GM19452 (cell line): ENCODE results near the gene SLC16A12.
"Not testable (repeated sequence)": the region's sequence is repeated elsewhere in the genome, so short reads cannot be mapped to it uniquely, and the experiment has no call there.

Source experiments
- ATAC-seq: cut with Tn5 transposase; IDR thresholded peaks from one replicate; pipeline ENCODE4 v1.9.1; 2021; ENCODE audit not compliant: unreplicated experiment

SLC16A12 gene

DNA sequence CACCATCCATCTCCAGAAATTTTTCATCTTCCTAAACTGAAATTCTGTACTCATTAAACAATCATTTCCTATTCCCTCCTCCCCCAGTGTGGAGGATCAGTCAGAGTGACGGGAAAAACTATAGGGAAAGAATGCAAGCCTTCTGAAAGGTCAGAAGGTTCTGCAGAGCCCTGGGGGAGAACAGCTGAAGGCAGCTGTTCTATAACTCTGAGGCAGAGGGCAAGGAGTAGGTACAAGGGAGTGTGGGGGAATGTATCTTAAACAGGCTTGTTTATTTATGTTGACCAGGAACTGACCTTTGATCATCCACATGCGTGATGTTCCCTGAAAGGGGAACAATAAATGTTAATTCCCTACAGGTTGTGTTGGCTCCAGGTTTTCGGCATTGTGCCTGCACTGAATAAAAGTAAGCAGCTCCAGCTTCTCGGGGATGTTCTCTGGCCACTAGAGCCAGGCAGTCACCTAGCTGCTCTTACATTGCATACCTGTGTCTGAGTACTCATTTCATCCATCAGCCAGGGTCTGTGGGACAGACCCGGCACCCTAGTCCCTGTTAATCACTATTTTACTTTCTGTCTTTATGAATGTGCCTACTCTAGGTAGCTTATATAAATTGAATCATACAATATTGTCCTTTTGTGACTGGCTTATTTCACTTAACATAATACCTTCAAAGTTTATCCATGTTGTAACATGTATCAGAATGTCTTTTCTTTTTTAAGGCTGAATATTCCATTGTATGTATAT, 137.2 kb downstream of the SLC16A12 start:
- no peak for ATAC-seq

DNA sequence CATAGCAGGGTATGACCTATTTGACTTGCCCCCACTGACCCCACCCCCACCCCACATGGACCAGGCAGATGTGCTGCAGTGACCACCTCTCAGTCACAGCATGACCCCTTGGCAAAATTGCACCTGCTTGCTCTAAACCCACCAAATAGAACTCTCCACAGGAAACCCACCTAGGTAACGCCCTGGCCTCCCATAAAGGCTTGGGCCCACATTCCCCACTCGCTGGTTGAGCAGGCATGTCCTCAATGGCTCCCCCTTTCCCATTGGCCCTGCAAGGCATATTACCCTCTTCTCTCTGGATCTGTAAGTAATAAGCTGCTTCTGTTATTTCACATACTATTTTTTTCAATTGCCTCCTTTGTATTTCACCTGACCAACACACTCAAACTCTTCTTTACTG, 140.3 kb downstream of the SLC16A12 start:
- ATAC-seq = no peak

DNA sequence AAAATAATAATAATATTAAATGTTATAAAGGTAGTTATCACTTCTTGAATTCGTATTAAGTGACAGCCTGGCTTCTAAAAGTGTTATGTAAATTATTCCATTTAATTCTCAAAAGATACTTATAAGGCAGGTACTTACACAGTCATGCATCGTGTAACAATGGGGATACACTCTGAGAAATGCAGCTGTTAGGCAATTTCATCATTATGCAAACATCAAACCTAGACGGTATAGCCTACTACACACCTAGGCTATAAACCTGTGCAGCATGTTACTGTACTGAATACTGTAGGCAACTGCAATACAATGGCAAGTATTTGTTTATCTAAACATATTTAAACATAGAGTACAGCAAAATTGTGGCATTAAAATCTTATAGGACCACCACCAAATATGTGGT, 141.5 kb downstream of the SLC16A12 start:
- no peak for ATAC-seq

DNA sequence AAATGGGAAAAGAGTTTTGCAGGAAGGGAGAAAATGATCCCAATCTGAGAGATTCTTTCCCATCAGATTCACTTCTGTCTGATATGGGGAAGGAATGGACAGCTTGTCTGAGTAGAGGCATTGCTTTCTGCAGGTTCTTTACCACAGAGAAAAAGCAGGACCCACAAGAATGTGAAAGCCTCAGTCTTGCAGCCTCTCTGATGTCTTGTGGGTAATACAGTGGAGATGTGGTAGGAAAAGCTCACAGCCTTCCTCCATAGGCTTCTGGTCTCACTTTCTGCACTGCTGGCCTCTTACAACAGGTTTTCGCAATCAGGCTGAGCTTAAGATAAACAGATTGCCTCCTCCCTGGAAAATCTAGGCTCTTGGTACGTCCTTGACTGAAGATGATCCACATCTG, 142.4 kb downstream of the SLC16A12 start:
- ATAC-seq = peak; percentile 33

DNA sequence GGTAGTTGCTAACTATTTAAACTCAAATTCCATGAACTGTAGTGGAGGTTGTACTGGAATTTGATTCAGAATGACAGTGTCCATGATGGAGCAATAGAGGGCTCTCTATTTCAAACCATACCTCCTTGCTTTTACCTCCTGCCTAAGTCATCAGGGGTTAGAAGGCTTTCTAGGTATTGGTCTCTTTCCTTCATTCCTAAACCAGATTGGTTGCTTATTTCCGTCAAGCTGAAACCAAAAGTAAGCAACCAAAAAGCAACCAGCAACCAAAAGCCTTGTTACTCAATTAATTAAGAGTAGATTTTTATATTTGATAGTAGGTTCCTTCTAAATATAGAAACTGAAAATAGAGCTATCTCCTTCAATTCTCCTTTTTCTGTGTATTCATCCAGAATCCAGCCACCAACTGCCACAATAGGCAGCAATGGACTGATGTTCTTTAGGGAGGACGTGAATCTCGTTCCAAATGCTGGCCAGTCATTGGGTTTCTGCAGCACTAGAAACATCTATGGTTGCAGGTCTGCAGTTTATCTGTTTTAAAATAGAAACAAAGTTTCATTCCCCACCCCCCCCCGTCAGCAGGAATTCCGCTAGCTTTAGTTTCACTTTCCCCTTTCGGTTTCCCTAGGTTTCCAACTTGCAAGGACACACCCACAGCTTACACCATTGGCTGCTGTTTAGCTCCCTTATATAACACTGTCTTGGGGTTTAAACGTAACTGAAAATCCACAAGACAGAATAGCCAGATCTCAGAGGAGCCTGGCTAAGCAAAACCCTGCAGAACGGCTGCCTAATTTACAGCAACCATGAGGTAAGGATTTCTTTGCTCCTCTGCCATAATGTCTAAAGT, 143.3 kb downstream of the SLC16A12 start, which contains the start of gene IFIT1:
IFIT1 (plus strand) TSS at position 717 of the 850 bp plus-strand sequence; CDS start at position 807, 90 bp downstream.
- peak; percentile 83 for ATAC-seq

DNA sequence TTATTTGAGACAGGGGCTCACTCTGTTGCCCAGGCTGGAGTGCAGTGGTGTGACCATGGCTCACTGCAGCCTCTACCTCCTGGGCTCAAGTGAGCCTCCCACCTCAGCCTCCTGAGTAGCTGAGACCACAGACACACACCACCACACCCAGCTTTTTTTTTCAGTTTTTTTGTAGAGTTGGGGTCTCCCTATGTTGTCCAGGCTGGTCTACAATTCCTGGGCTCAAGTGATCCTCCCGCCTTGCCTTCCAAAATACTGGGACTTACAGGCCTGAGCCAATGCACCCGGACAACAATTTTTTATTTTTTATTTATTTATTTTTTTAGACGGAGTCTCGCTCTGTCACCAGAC, 144.2 kb downstream of the SLC16A12 start:
- ATAC-seq = not testable (repeated sequence)

DNA sequence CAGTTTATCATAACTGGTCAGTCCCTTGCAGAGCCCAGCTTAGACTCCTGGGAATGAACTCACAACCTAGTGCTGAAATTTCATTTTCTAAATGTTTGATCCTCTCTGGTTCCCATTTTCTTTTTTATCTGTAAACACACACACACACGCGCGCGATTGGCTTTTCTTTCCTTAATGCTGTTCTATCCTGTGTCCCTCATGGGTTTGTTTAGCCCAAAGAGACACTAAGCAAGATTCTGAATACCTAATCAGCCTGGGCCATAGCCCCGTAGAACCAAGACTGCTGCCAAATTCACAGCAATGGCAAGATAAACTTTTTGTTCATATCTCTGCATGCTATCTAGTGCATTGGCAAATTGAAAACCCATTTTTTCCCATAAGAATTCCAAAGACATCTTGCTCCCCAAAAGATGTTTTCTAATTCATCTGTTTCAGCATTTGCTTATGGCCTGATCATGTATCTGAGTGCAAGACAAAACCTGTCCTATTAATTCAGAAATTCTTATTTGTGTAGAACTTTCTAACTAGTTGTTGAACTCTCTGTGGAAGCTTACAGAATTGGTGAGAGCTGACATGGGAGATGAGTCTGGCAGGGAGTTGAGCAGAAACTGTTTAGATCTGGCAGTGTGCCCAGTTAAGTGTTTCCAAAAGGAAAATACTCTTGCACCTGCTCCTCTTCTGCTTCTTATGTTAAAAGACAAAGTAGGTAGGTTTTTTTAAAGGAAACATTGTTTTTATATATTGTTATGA, 144.7 kb downstream of the SLC16A12 start:
- ATAC-seq = no peak

DNA sequence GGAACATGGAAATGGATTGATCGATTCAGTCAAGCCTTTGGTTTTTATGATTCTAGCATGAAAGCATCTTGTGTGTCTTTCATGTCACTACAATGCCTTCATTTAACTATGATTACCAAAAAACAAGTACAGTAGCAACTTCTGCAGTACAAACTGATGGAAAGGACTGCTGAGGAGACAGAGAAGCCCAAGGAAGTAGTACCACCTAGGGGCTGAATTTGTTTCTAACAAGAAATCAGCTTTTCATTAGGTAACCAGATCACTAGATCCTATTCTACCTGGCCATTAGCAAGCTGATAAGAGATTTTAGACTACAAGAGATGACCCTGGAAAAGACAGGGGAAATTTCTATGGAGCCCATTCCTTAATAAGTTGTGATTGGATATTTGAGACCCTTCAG, 146.1 kb downstream of the SLC16A12 start:
- ATAC-seq = no peak

DNA sequence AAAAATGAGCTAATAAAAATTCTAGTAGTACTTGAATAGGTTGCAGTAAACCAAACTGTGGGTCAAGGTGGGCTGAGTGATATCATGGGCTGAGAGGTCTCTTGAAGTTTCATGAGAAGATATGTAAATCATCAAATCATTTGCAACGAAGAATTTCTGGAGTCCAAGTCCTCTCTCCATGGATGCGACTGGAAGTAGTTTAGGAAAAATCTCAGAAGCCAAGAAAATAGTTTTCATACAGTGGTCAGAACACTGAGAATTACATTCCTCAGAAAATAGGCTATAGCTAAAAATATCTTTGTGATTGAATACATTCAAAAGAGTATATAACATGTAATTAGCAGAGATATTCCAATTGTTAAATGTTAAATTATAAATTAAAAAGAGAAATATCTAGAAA, 146.6 kb downstream of the SLC16A12 start:
- ATAC-seq = no peak

DNA sequence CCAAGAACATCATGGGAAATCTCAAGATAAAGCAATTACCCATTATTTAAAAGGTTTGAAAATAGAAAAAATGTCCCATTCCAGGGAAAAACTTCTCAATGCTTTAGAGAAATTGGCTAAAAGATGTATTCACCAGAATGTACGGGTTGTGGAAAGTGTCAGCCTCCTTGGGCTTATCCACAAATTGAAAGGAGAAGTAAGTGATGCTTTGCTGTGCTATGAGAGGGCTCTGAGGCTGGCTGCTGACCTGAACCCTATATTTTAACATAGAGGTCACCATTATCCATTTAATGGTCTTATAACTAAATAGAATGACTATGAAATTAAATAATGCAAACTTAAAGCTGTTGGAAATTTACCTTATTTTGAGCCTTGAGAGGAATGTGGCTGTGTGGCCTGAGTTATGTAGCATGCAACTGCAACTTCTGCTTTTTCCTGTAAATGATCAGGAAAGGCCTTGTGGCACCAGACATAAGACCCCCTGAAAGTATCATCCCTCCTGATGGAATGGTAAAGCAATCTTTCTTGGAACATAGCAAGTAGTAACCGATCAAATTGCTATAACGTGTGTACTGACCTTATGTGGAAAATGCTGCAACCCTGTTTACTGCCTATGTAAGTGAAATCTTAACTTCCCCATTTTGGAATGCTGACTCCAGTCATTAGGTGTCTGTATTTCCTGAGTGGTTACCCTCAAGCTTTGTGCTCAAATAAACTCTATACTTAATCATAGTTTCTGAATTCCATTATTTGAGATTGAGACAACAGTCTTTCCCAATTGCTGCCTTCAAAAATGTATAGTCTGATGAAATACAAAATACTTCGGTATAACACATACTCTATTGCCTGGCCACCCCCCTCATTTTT, 150.7 kb downstream of the SLC16A12 start:
- no peak for ATAC-seq

DNA sequence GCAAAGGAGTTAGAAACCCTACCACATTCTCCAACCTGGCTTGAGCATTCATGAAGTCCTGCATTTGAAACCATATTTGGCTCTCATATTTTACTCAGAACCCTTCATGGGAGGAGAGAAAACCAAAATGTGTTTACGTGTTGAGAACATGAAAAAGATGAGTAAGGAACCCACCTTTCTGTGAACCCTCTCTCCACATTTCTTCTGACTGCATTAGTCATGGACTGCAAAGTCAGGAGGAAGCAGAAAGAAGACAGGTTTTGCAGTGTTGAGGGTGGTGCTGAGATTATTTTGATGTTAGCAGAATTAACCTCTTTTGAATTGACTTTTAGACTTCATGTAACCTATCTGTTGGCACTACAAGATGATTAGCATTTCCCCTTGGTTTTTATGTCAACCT, 152.6 kb downstream of the SLC16A12 start:
- no peak for ATAC-seq
